HEK293 (cell line): ENCODE measurements around the gene ISL2.

Experiments
- CTCF ChIA-PET: fragments of 350-600 bp; formaldehyde crosslinking; extraction: SDS; loops from one replicate; lab custom pipeline; 2021; ENCODE audit warnings: antibody characterized with exemption; lab: Yijun Ruan, JAX
- POLR2A ChIA-PET: fragments of 300-600 bp; formaldehyde crosslinking; extraction: SDS; loops from one replicate; lab custom pipeline; 2020; ENCODE audit warnings: antibody characterized with exemption, inconsistent platforms; lab: Yijun Ruan, JAX
- H3K27ac ChIP-seq: fragments of 200-500 bp; sonication (Bioruptor generic); 2 replicates; pipeline ENCODE4 v1.5.1; 2014; ENCODE audit warnings: low read depth, low read length, control low read depth, inconsistent platforms; ENCODE audit errors: extremely low read depth
- H3K36me3 ChIP-seq, 2 experiments: fragments of 200-500 bp in 1 of 2; sonication (Bioruptor generic) in 1 of 2; 1 replicate in 1 of 2; 2 replicates in 1 of 2; pipeline ENCODE4 v1.5.1; 2014 to 2017; ENCODE audit warnings: inconsistent platforms in 2 of 2, low read length in 2 of 2; ENCODE audit not compliant: control insufficient read depth in 2 of 2, insufficient read depth in 1 of 2
- H3K4me1 ChIP-seq: fragments of 200-500 bp; sonication (Bioruptor generic); 2 replicates; pipeline ENCODE4 v1.5.1; 2014; ENCODE audit warnings: mild to moderate bottlenecking, low read length, inconsistent platforms; ENCODE audit not compliant: control insufficient read depth, insufficient read depth
- H3K4me3 ChIP-seq: 2 replicates; pipeline ENCODE4 v1.5.1; 2011; ENCODE audit warnings: low read depth, mild to moderate bottlenecking, control low read depth, low read length, moderate library complexity
- H3K9me3 ChIP-seq: fragments of 200-500 bp; sonication (Bioruptor generic); 2 replicates; pipeline ENCODE4 v1.5.1; 2014; ENCODE audit warnings: low read depth, low read length, inconsistent platforms; ENCODE audit not compliant: control insufficient read depth, insufficient read depth
- PRDM1 ChIP-seq: fragments of 450-650 bp; formaldehyde crosslinking; IDR thresholded peaks from 2 replicates; pipeline ENCODE4; 2016; ENCODE audit warnings: missing biosample characterization, missing genetic modification characterization
- PRDM10 ChIP-seq: fragments of 450-650 bp; formaldehyde crosslinking; IDR thresholded peaks from 2 replicates; pipeline ENCODE4 v1.5.1; 2016; ENCODE audit warnings: missing biosample characterization, missing genetic modification characterization
- ZBTB8A ChIP-seq: fragments of 450-650 bp; formaldehyde crosslinking; IDR thresholded peaks from 2 replicates; pipeline ENCODE4 v1.5.1; 2016; ENCODE audit warnings: missing biosample characterization, missing genetic modification characterization
- ZNF146 ChIP-seq: fragments of 450-650 bp; formaldehyde crosslinking; IDR thresholded peaks from 2 replicates; pipeline ENCODE4 v1.5.1; 2016; ENCODE audit warnings: missing biosample characterization, missing genetic modification characterization
- ZNF501 ChIP-seq: fragments of 450-650 bp; formaldehyde crosslinking; IDR thresholded peaks from 2 replicates; pipeline ENCODE4 v1.5.1; 2016; ENCODE audit warnings: missing biosample characterization, missing genetic modification characterization
- ZNF549 ChIP-seq: fragments of 450-650 bp; IDR thresholded peaks from 2 replicates; pipeline ENCODE4 v1.5.1; 2018; ENCODE audit warnings: missing biosample characterization, missing genetic modification characterization, mild to moderate bottlenecking, inconsistent platforms, moderate library complexity
- ZNF600 ChIP-seq: fragments of 450-650 bp; formaldehyde crosslinking; IDR thresholded peaks from 2 replicates; pipeline ENCODE4 v1.5.1; 2016; ENCODE audit warnings: missing biosample characterization, missing genetic modification characterization
- ZNF837 ChIP-seq: fragments of 450-650 bp; formaldehyde crosslinking; IDR thresholded peaks from 2 replicates; pipeline ENCODE4 v1.5.1; 2016; ENCODE audit warnings: missing biosample characterization, missing genetic modification characterization
- TF ChIP-seq, protein P1 (sequence below): fragments of 450-650 bp; formaldehyde crosslinking; IDR thresholded peaks from 2 replicates; pipeline ENCODE4 v1.5.1; 2016; ENCODE audit warnings: missing biosample characterization, missing genetic modification characterization
- TF ChIP-seq, protein P2 (sequence below): fragments of 450-650 bp; formaldehyde crosslinking; IDR thresholded peaks from 2 replicates; pipeline ENCODE4 v1.5.1; 2017; ENCODE audit warnings: missing biosample characterization, missing genetic modification characterization
- TF ChIP-seq, protein P3 (sequence below): fragments of 450-650 bp; formaldehyde crosslinking; IDR thresholded peaks from 2 replicates; pipeline ENCODE4 v1.5.1; 2016; ENCODE audit warnings: missing biosample characterization, missing genetic modification characterization

Gene ISL2

GRCh38 chr15:76353023-76353577, 16.5 kb downstream of the ISL2 start:
- TF ChIP-seq, protein P1, sequence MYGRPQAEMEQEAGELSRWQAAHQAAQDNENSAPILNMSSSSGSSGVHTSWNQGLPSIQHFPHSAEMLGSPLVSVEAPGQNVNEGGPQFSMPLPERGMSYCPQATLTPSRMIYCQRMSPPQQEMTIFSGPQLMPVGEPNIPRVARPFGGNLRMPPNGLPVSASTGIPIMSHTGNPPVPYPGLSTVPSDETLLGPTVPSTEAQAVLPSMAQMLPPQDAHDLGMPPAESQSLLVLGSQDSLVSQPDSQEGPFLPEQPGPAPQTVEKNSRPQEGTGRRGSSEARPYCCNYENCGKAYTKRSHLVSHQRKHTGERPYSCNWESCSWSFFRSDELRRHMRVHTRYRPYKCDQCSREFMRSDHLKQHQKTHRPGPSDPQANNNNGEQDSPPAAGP (tag by site-specific recombination) = no peak
- TF ChIP-seq ZNF549 (no peak), ZBTB8A (tag by site-specific recombination) (no peak), PRDM1 (tag by site-specific recombination) (no peak), ZNF837 (tag by site-specific recombination) (no peak), ZNF501 (tag by site-specific recombination) (no peak), PRDM10 (tag by site-specific recombination) (no peak), ZNF146 (tag by site-specific recombination) (no peak)
- TF ChIP-seq, protein P2, sequence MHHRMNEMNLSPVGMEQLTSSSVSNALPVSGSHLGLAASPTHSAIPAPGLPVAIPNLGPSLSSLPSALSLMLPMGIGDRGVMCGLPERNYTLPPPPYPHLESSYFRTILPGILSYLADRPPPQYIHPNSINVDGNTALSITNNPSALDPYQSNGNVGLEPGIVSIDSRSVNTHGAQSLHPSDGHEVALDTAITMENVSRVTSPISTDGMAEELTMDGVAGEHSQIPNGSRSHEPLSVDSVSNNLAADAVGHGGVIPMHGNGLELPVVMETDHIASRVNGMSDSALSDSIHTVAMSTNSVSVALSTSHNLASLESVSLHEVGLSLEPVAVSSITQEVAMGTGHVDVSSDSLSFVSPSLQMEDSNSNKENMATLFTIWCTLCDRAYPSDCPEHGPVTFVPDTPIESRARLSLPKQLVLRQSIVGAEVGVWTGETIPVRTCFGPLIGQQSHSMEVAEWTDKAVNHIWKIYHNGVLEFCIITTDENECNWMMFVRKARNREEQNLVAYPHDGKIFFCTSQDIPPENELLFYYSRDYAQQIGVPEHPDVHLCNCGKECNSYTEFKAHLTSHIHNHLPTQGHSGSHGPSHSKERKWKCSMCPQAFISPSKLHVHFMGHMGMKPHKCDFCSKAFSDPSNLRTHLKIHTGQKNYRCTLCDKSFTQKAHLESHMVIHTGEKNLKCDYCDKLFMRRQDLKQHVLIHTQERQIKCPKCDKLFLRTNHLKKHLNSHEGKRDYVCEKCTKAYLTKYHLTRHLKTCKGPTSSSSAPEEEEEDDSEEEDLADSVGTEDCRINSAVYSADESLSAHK (tag by site-specific recombination) = no peak
- CTCF ChIA-PET = no interaction called here
- POLR2A ChIA-PET = interaction anchor here (0.7 kb wide), 1 partner anchor 50 kb away, joined by 5 read pairs; no protein-coding TSS in a partner anchor

DNA sequence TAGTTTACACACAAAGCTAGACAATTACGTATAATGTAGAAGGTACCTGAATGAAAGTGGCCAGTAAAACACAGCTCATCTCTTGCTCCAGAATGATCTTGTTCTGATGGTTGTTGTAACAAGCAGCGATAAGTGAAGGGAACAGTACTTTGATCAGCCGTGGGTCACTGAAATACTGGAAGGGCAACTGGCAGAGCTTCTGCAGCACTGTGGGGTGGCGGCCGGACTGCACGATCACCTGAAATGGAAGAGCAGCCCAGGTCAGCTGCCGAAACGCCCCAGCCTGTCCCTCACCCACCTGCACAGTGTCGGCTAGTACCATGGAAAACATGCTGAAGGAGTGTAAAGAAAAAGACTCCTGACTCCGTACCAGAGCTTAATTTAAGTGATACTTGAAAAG, 17.3 kb downstream of the ISL2 start:
- 0 out of 2 replicates have a peak, but pooled peaks have one; percentile 30 for TF ChIP-seq ZNF600
- TF ChIP-seq, protein P3, sequence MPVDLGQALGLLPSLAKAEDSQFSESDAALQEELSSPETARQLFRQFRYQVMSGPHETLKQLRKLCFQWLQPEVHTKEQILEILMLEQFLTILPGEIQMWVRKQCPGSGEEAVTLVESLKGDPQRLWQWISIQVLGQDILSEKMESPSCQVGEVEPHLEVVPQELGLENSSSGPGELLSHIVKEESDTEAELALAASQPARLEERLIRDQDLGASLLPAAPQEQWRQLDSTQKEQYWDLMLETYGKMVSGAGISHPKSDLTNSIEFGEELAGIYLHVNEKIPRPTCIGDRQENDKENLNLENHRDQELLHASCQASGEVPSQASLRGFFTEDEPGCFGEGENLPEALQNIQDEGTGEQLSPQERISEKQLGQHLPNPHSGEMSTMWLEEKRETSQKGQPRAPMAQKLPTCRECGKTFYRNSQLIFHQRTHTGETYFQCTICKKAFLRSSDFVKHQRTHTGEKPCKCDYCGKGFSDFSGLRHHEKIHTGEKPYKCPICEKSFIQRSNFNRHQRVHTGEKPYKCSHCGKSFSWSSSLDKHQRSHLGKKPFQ (tag by site-specific recombination) = no peak
- Histone ChIP-seq H3K9me3 (no peaks in the 10 kb centered on the region), H3K4me3 (no peak overlapping the region), H3K36me3 (no peaks in the 10 kb centered on the region; a peak in 1 of 3 replicates), H3K27ac (no peak overlapping the region), H3K4me1 (peaks cover 10% of the 10 kb centered on the region)
- CTCF ChIA-PET = interaction anchor here (1.8 kb wide), 1 partner anchor 16 kb away, joined by 6 read pairs; no protein-coding TSS in a partner anchor
- POLR2A ChIA-PET = interaction anchor here (2.2 kb wide), 1 partner anchor 18 kb away, joined by 9 read pairs; the partner anchor contains the start of gene ISL2

More at GRCh38 chr15:76353023-76353577, 16.5 kb downstream of the ISL2 start:
- Histone ChIP-seq H3K4me3 (no peak overlapping the region), H3K4me1 (peaks cover 13% of the 10 kb centered on the region), H3K27ac (no peak overlapping the region), H3K36me3 (no peaks in the 10 kb centered on the region; a peak in 1 of 3 replicates), H3K9me3 (no peaks in the 10 kb centered on the region)
